ENCODE data around the gene FARP2.
A peak's percentile ranks its signal among the peaks of the same experiment; 100 is the strongest.
"Not testable (repeated sequence)": the region's sequence is repeated elsewhere in the genome, so short reads cannot be mapped to it uniquely, and the experiment has no call there.

Gene FARP2

DNA sequence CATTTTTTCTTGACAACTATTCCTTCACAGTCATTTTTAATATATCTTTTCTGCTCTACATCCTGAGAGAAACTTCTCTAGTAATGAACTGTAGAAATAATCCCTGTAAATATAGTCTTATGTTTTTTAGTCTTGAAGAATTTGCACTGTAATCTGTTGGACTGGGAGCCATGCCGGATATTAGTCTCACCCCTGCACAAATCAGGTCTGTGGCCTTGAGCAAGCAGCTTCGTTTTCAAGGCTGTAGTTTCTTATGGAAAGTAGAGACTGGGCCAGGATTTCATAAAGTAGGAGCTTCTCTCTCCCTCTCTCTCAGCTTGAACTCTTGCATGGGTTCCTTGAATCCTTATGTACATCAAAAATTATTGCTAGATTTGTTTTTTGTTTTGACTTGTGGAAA is 8.7 kb downstream of the FARP2 start:
- H3K9ac ChIP-seq (ENCODE audit: low read depth in 1 of 2, low read length in 2 of 2) = no peak overlapping the region
- H3K4me3 ChIP-seq (ENCODE audit: low read depth in 1 of 2, low read length in 2 of 2) = no peak overlapping the region
- H3K4me1 ChIP-seq (ENCODE audit: control insufficient read depth in 1 of 2, insufficient read depth in 2 of 2, low read length in 2 of 2) = peaks cover 36 to 58% of the 10 kb centered on the region in 2 donors
- H3K36me3 ChIP-seq (ENCODE audit: control insufficient read depth in 1 of 2, insufficient read depth in 2 of 2, low read length in 2 of 2) = no peaks in the 10 kb centered on the region
- H3K27ac ChIP-seq (ENCODE audit: low read depth, low read length) = no peak overlapping the region
- no peaks in the 10 kb centered on the region for H3K27me3 ChIP-seq (ENCODE audit: control insufficient read depth in 1 of 2, insufficient read depth in 2 of 2, low read length in 2 of 2)
- no peaks in the 10 kb centered on the region for H3K9me3 ChIP-seq (ENCODE audit: control insufficient read depth in 1 of 2, low read length in 2 of 2)

- Histone ChIP-seq H3K4me1 (ENCODE audit: control insufficient read depth in 1 of 2, insufficient read depth in 2 of 2, low read length in 2 of 2) (peaks cover 46 to 62% of the 10 kb centered on the region in 2 donors), H3K27ac (ENCODE audit: low read depth, low read length) (no peak overlapping the region), H3K9ac (ENCODE audit: low read depth in 1 of 2, low read length in 2 of 2) (no peak overlapping the region)
These were observed 10.6 kb downstream of the FARP2 start for GRCh38 chr2:241366678-241367077.

DNA sequence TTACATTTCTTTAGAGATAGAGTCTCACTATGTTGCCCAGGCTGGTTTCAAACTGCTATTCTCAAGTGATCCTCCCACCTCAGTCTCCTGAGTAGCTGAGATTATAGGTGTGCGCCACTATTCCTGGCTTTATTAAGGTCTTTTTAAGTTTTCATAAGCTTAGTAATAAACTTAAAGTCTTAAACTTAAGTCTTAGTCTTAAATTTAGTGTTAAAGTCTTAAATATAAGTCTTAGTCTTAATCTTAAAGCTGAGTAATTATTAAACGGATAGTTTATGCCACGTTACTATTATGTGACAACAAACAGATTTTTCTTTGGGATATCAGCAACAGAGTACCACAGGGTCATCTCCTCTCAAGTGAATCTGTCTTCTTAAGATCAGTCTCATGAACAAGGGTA is 12.6 kb downstream of the FARP2 start:
- Histone ChIP-seq H3K9ac (ENCODE audit: low read depth in 1 of 2, low read length in 2 of 2) (no peak overlapping the region), H3K36me3 (ENCODE audit: control insufficient read depth in 1 of 2, insufficient read depth in 2 of 2, low read length in 2 of 2) (peaks cover 0 to 3% of the 10 kb centered on the region in 2 donors), H3K4me3 (ENCODE audit: low read depth in 1 of 2, low read length in 2 of 2) (no peak overlapping the region), H3K27ac (ENCODE audit: low read depth, low read length) (no peak overlapping the region), H3K27me3 (ENCODE audit: control insufficient read depth in 1 of 2, insufficient read depth in 2 of 2, low read length in 2 of 2) (no peaks in the 10 kb centered on the region), H3K4me1 (ENCODE audit: control insufficient read depth in 1 of 2, insufficient read depth in 2 of 2, low read length in 2 of 2) (peaks cover 54 to 69% of the 10 kb centered on the region in 2 donors), H3K9me3 (ENCODE audit: control insufficient read depth in 1 of 2, low read length in 2 of 2) (no peaks in the 10 kb centered on the region)

More at GRCh38 chr2:241366678-241367077, 10.6 kb downstream of the FARP2 start:
- no peaks in the 10 kb centered on the region for H3K9me3 ChIP-seq (ENCODE audit: control insufficient read depth in 1 of 2, low read length in 2 of 2)
- H3K27me3 ChIP-seq (ENCODE audit: control insufficient read depth in 1 of 2, insufficient read depth in 2 of 2, low read length in 2 of 2) = no peaks in the 10 kb centered on the region
- no peaks in the 10 kb centered on the region for H3K36me3 ChIP-seq (ENCODE audit: control insufficient read depth in 1 of 2, insufficient read depth in 2 of 2, low read length in 2 of 2)
- H3K4me3 ChIP-seq (ENCODE audit: low read depth in 1 of 2, low read length in 2 of 2) = no peak overlapping the region

DNA sequence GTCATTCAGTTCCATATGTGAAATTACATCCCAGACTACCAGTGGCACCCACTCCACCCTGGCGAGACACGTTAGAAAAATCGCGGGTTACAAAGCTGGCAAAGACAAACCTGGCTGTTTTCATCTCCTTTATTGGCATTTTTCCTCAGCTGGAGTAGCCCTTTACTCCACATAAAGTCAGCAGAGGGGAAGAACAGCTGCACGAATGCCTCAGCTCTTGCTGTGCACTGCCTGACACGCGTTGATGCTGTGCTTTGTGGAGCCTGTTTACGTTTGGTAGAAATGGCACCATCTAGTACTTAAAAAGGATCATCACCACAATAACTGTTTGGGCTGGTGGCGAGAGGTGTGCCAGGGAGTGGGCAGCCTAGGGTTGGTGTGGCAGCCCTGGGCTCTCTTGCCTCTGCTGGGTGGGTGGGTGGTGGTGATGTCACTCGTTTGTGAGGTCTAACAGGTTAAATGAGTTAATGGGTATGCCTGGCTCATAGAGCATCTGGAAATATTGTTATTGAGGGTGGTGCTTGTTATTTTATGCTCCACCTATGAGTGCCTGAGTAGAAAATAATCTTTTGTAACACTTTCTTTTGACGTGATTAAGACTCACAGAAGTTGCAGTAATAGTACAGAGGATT is 16.4 kb downstream of the FARP2 start:
- no peak overlapping the region for H3K4me3 ChIP-seq (ENCODE audit: low read depth in 1 of 2, low read length in 2 of 2)
- peak overlapping the region; percentile 4 to 27 for H3K9ac ChIP-seq (ENCODE audit: low read depth in 1 of 2, low read length in 2 of 2)
- H3K4me1 ChIP-seq (ENCODE audit: control insufficient read depth in 1 of 2, insufficient read depth in 2 of 2, low read length in 2 of 2) = peaks cover 61 to 64% of the 10 kb centered on the region in 2 donors
- H3K27ac ChIP-seq (ENCODE audit: low read depth, low read length) = no peak overlapping the region
- H3K36me3 ChIP-seq (ENCODE audit: control insufficient read depth in 1 of 2, insufficient read depth in 2 of 2, low read length in 2 of 2) = peaks cover 0 to 12% of the 10 kb centered on the region in 2 donors
- H3K27me3 ChIP-seq (ENCODE audit: control insufficient read depth in 1 of 2, insufficient read depth in 2 of 2, low read length in 2 of 2) = no peaks in the 10 kb centered on the region
- H3K9me3 ChIP-seq (ENCODE audit: control insufficient read depth in 1 of 2, low read length in 2 of 2) = no peaks in the 10 kb centered on the region

- no peak overlapping the region for H3K27ac ChIP-seq (ENCODE audit: low read depth, low read length)
- H3K27me3 ChIP-seq (ENCODE audit: control insufficient read depth in 1 of 2, insufficient read depth in 2 of 2, low read length in 2 of 2) = no peaks in the 10 kb centered on the region
- peak overlapping the region in 1 of 2 donors; percentile 28 for H3K9ac ChIP-seq (ENCODE audit: low read depth in 1 of 2, low read length in 2 of 2)
- H3K36me3 ChIP-seq (ENCODE audit: control insufficient read depth in 1 of 2, insufficient read depth in 2 of 2, low read length in 2 of 2) = peaks cover 0 to 12% of the 10 kb centered on the region in 2 donors
- no peaks in the 10 kb centered on the region for H3K9me3 ChIP-seq (ENCODE audit: control insufficient read depth in 1 of 2, low read length in 2 of 2)
- H3K4me1 ChIP-seq (ENCODE audit: control insufficient read depth in 1 of 2, insufficient read depth in 2 of 2, low read length in 2 of 2) = peaks cover 61 to 64% of the 10 kb centered on the region in 2 donors
- peak overlapping the region in 1 of 2 donors; percentile 25 for H3K4me3 ChIP-seq (ENCODE audit: low read depth in 1 of 2, low read length in 2 of 2)
These were observed 17.4 kb downstream of the FARP2 start for GRCh38 chr2:241373446-241373845.

DNA sequence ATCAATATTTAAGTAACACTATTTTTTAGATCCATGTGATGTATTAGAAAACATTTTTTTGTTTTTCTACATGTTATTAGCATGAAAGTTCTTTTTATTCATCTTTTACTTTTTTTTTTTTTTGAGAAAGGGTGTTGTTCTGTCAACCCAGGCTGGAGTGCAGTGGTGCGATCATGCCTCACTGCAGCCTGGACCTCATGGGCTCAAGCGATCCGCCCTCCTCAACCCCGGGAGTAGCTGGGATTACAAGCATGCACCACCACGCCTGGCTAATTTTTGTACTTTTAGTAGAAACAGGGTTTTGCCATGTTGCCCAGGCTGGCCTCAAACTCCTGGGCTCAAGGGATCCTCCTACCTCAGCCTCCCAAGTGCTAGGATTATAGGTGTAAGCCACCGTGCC is 17.8 kb downstream of the FARP2 start:
- H3K27ac ChIP-seq (ENCODE audit: low read depth, low read length); H3K4me3 ChIP-seq (ENCODE audit: low read depth in 1 of 2, low read length in 2 of 2); H3K9ac ChIP-seq (ENCODE audit: low read depth in 1 of 2, low read length in 2 of 2); H3K27me3 ChIP-seq (ENCODE audit: control insufficient read depth in 1 of 2, insufficient read depth in 2 of 2, low read length in 2 of 2); H3K9me3 ChIP-seq (ENCODE audit: control insufficient read depth in 1 of 2, low read length in 2 of 2): not testable (repeated sequence)
- Histone ChIP-seq H3K4me1 (ENCODE audit: control insufficient read depth in 1 of 2, insufficient read depth in 2 of 2, low read length in 2 of 2) (peaks cover 60 to 66% of the 10 kb centered on the region in 2 donors), H3K36me3 (ENCODE audit: control insufficient read depth in 1 of 2, insufficient read depth in 2 of 2, low read length in 2 of 2) (peaks cover 0 to 12% of the 10 kb centered on the region in 2 donors)

GRCh38 chr2:241375300-241375699 is 19.2 kb downstream of the FARP2 start:
- Histone ChIP-seq H3K36me3 (ENCODE audit: control insufficient read depth in 1 of 2, insufficient read depth in 2 of 2, low read length in 2 of 2) (peaks cover 4 to 17% of the 10 kb centered on the region in 2 donors), H3K9me3 (ENCODE audit: control insufficient read depth in 1 of 2, low read length in 2 of 2) (no peaks in the 10 kb centered on the region), H3K4me1 (ENCODE audit: control insufficient read depth in 1 of 2, insufficient read depth in 2 of 2, low read length in 2 of 2) (peaks cover 56 to 67% of the 10 kb centered on the region in 2 donors), H3K9ac (ENCODE audit: low read depth in 1 of 2, low read length in 2 of 2) (no peak overlapping the region), H3K27ac (ENCODE audit: low read depth, low read length) (no peak overlapping the region), H3K27me3 (ENCODE audit: control insufficient read depth in 1 of 2, insufficient read depth in 2 of 2, low read length in 2 of 2) (no peaks in the 10 kb centered on the region), H3K4me3 (ENCODE audit: low read depth in 1 of 2, low read length in 2 of 2) (peak overlapping the region in 1 of 2 donors; percentile 5)

- Histone ChIP-seq H3K4me1 (ENCODE audit: control insufficient read depth in 1 of 2, insufficient read depth in 2 of 2, low read length in 2 of 2) (peaks cover 45 to 60% of the 10 kb centered on the region in 2 donors), H3K27me3 (ENCODE audit: control insufficient read depth in 1 of 2, insufficient read depth in 2 of 2, low read length in 2 of 2) (no peaks in the 10 kb centered on the region), H3K9ac (ENCODE audit: low read depth in 1 of 2, low read length in 2 of 2) (no peak overlapping the region), H3K9me3 (ENCODE audit: control insufficient read depth in 1 of 2, low read length in 2 of 2) (no peaks in the 10 kb centered on the region), H3K4me3 (ENCODE audit: low read depth in 1 of 2, low read length in 2 of 2) (no peak overlapping the region), H3K36me3 (ENCODE audit: control insufficient read depth in 1 of 2, insufficient read depth in 2 of 2, low read length in 2 of 2) (peaks cover 4 to 17% of the 10 kb centered on the region in 2 donors), H3K27ac (ENCODE audit: low read depth, low read length) (no peak overlapping the region)
These were observed 20.7 kb downstream of the FARP2 start for GRCh38 chr2:241376808-241377207.

- no peak overlapping the region for H3K27ac ChIP-seq (ENCODE audit: low read depth, low read length)
- H3K4me3 ChIP-seq (ENCODE audit: low read depth in 1 of 2, low read length in 2 of 2) = no peak overlapping the region
These were observed 22.7 kb downstream of the FARP2 start for GRCh38 chr2:241378816-241379215.

GRCh38 chr2:241379481-241380480 is 23.7 kb downstream of the FARP2 start:
- Histone ChIP-seq H3K27ac (ENCODE audit: low read depth, low read length) (no peak overlapping the region), H3K9me3 (ENCODE audit: control insufficient read depth in 1 of 2, low read length in 2 of 2) (no peaks in the 10 kb centered on the region), H3K4me1 (ENCODE audit: control insufficient read depth in 1 of 2, insufficient read depth in 2 of 2, low read length in 2 of 2) (peaks cover 19 to 38% of the 10 kb centered on the region in 2 donors), H3K9ac (ENCODE audit: low read depth in 1 of 2, low read length in 2 of 2) (peak overlapping the region in 1 of 2 donors; percentile 3), H3K27me3 (ENCODE audit: control insufficient read depth in 1 of 2, insufficient read depth in 2 of 2, low read length in 2 of 2) (no peaks in the 10 kb centered on the region), H3K4me3 (ENCODE audit: low read depth in 1 of 2, low read length in 2 of 2) (no peak overlapping the region), H3K36me3 (ENCODE audit: control insufficient read depth in 1 of 2, insufficient read depth in 2 of 2, low read length in 2 of 2) (peaks cover 4 to 24% of the 10 kb centered on the region in 2 donors)

More at GRCh38 chr2:241378816-241379215, 22.7 kb downstream of the FARP2 start:
- Histone ChIP-seq H3K4me1 (ENCODE audit: control insufficient read depth in 1 of 2, insufficient read depth in 2 of 2, low read length in 2 of 2) (peaks cover 27 to 42% of the 10 kb centered on the region in 2 donors), H3K36me3 (ENCODE audit: control insufficient read depth in 1 of 2, insufficient read depth in 2 of 2, low read length in 2 of 2) (peaks cover 4 to 24% of the 10 kb centered on the region in 2 donors), H3K9me3 (ENCODE audit: control insufficient read depth in 1 of 2, low read length in 2 of 2) (no peaks in the 10 kb centered on the region), H3K27me3 (ENCODE audit: control insufficient read depth in 1 of 2, insufficient read depth in 2 of 2, low read length in 2 of 2) (no peaks in the 10 kb centered on the region), H3K9ac (ENCODE audit: low read depth in 1 of 2, low read length in 2 of 2) (no peak overlapping the region)

Data from duodenal mucosa (tissue), 2 donors.